ENCODE results near the gene HOXD10.

The HOXD10 gene

GRCh38 chr2:176136374-176137251 lies 20.0 kb downstream of the HOXD10 start:
- DNase-seq (ENCODE audit: low read depth) = no peak

- no peak for DNase-seq (ENCODE audit: low read depth)
These were observed 20.6 kb downstream of the HOXD10 start for GRCh38 chr2:176137252-176137580.

GRCh38 chr2:176137906-176138305 lies 21.3 kb downstream of the HOXD10 start:
- DNase-seq (ENCODE audit: low read depth) = no peak

GRCh38 chr2:176138526-176138922 lies 21.9 kb downstream of the HOXD10 start:
- no peak for DNase-seq (ENCODE audit: low read depth)

- DNase-seq (ENCODE audit: low read depth) = no peak
These were observed 22.5 kb downstream of the HOXD10 start for GRCh38 chr2:176138923-176139660.

- no peak for DNase-seq (ENCODE audit: low read depth)
These were observed 23.3 kb downstream of the HOXD10 start for GRCh38 chr2:176139661-176140512.

GRCh38 chr2:176140513-176141317 lies 24.1 kb downstream of the HOXD10 start:
- no peak for DNase-seq (ENCODE audit: low read depth)

- DNase-seq (ENCODE audit: low read depth) = no peak
These were observed 25.7 kb downstream of the HOXD10 start for GRCh38 chr2:176142281-176142680.

- no peak for DNase-seq (ENCODE audit: low read depth)
These were observed 28.7 kb downstream of the HOXD10 start for GRCh38 chr2:176145085-176145969.

GRCh38 chr2:176146101-176146500 lies 29.5 kb downstream of the HOXD10 start:
- no peak for DNase-seq (ENCODE audit: low read depth)

- DNase-seq (ENCODE audit: low read depth) = no peak
These were observed 30.1 kb downstream of the HOXD10 start for GRCh38 chr2:176146645-176147044.

GRCh38 chr2:176147210-176147799 lies 30.7 kb downstream of the HOXD10 start:
- DNase-seq (ENCODE audit: low read depth) = no peak

- DNase-seq (ENCODE audit: low read depth) = no peak
These were observed 31.4 kb downstream of the HOXD10 start for GRCh38 chr2:176147800-176148496.

GRCh38 chr2:176148751-176149421 lies 32.3 kb downstream of the HOXD10 start:
- no peak for DNase-seq (ENCODE audit: low read depth)

GRCh38 chr2:176149481-176149938 lies 32.9 kb downstream of the HOXD10 start:
- DNase-seq (ENCODE audit: low read depth) = no peak

- no peak for DNase-seq (ENCODE audit: low read depth)
These were observed 33.5 kb downstream of the HOXD10 start for GRCh38 chr2:176149939-176150583.

GRCh38 chr2:176150584-176151441 lies 34.2 kb downstream of the HOXD10 start:
- DNase-seq (ENCODE audit: low read depth) = no peak
